ENCODE results near the gene ARMH1. TPM values are rescaled to one million over a fixed set of nuclear protein-coding genes. Genes with fewer than 3 reads are reported as not detected.

The ARMH1 gene
- total RNA-seq, 4 donors from 2014 or later, result 0.47 to 2.4 (median 1.2) TPM

GRCh38 chr1:44640200-44640853 is 34.2 kb upstream of the ARMH1 start:
- ATAC-seq (ENCODE audit: low FRiP score) (no peak), DNase-seq (ENCODE audit: low spot score) (no peak)
- TF ChIP-seq CTCF (IDR thresholded peaks at IDR 0.05), result no peak

- ATAC-seq (ENCODE audit: low FRiP score) (no peak), DNase-seq (ENCODE audit: low spot score) (no peak)
- TF ChIP-seq CTCF (IDR thresholded peaks at IDR 0.05), result no peak
Observed at GRCh38 chr1:44641126-44642102, 33.1 kb upstream of the ARMH1 start.

GRCh38 chr1:44642255-44642654 is 32.3 kb upstream of the ARMH1 start:
- no peak for TF ChIP-seq CTCF (IDR thresholded peaks at IDR 0.05)
- DNase-seq (ENCODE audit: low spot score) (no peak), ATAC-seq (ENCODE audit: low FRiP score) (no peak)

- DNase-seq (ENCODE audit: low spot score), result no peak
- no peak for TF ChIP-seq CTCF (IDR thresholded peaks at IDR 0.05)
- no peak for ATAC-seq (ENCODE audit: low FRiP score)
Observed at GRCh38 chr1:44642925-44643324, 31.6 kb upstream of the ARMH1 start.

- TF ChIP-seq CTCF (IDR thresholded peaks at IDR 0.05), result no peak
- DNase-seq (ENCODE audit: low spot score) (no peak), ATAC-seq (ENCODE audit: low FRiP score) (no peak)
Observed at GRCh38 chr1:44643721-44644334, 30.7 kb upstream of the ARMH1 start.

GRCh38 chr1:44644806-44645205 is 29.7 kb upstream of the ARMH1 start:
- no peak for TF ChIP-seq CTCF (IDR thresholded peaks at IDR 0.05)
- DNase-seq (ENCODE audit: low spot score) (no peak), ATAC-seq (ENCODE audit: low FRiP score) (no peak)

Measured in omental fat pad (tissue), 4 donors.